H9 (cell line): ENCODE results near the gene FAM193B. TPM values are rescaled to one million over a fixed set of nuclear protein-coding genes. Genes with fewer than 3 reads are reported as not detected.

Experiments
- DNase-seq: peaks from one replicate; pipeline ENCODE4 v3.0.0-alpha.2; 2017
- H2AFZ ChIP-seq: one replicate; pipeline ENCODE4 v1.6.1; 2013; ENCODE audit warnings: mild to moderate bottlenecking, low read length, control low read depth, moderate library complexity
- H2AK5ac ChIP-seq: 2 replicates; pipeline ENCODE4 v1.6.1; 2013; ENCODE audit warnings: low read length, control low read depth, mixed read lengths; ENCODE audit not compliant: insufficient read length
- H2BK120ac ChIP-seq: one replicate; pipeline ENCODE4 v1.6.1; 2013; ENCODE audit warnings: low read depth, mild to moderate bottlenecking, low read length, control low read depth, inconsistent platforms; ENCODE audit not compliant: poor library complexity, severe bottlenecking
- H2BK12ac ChIP-seq: 2 replicates; pipeline ENCODE4 v1.6.1; 2013; ENCODE audit warnings: low read length, control low read depth, mixed read lengths, low read depth; ENCODE audit not compliant: insufficient read length
- H2BK15ac ChIP-seq: 2 replicates; pipeline ENCODE4 v1.6.1; 2013; ENCODE audit warnings: low read depth, low read length, control low read depth
- H2BK20ac ChIP-seq: one replicate; pipeline ENCODE4 v1.6.1; 2013; ENCODE audit warnings: low read depth, mild to moderate bottlenecking, low read length, control low read depth, inconsistent platforms; ENCODE audit not compliant: poor library complexity, severe bottlenecking
- H2BK5ac ChIP-seq: 2 replicates; pipeline ENCODE4 v1.6.1; 2013; ENCODE audit warnings: low read length, control low read depth, mixed read lengths; ENCODE audit not compliant: insufficient read length
- H3K14ac ChIP-seq: 2 replicates; pipeline ENCODE4 v1.6.1; 2013; ENCODE audit warnings: low read length, control low read depth; ENCODE audit not compliant: insufficient read depth
- H3K18ac ChIP-seq: 2 replicates; pipeline ENCODE4 v1.6.1; 2013; ENCODE audit warnings: low read depth, mild to moderate bottlenecking, mixed read lengths, low read length, control low read depth; ENCODE audit not compliant: insufficient read length
- H3K23ac ChIP-seq: 2 replicates; pipeline ENCODE4 v1.6.1; 2013; ENCODE audit warnings: low read length, control low read depth, mixed read lengths, low read depth; ENCODE audit not compliant: insufficient read length
- H3K23me2 ChIP-seq: 2 replicates; pipeline ENCODE4 v1.6.1; 2013; ENCODE audit warnings: low read depth, mild to moderate bottlenecking, mixed read lengths, low read length, control low read depth; ENCODE audit not compliant: insufficient read length, poor library complexity, severe bottlenecking
- H3K27ac ChIP-seq: 2 replicates; pipeline ENCODE4 v1.5.1; 2013; ENCODE audit warnings: low read length, control low read depth, mixed read lengths, low read depth; ENCODE audit not compliant: insufficient read length
- H3K27me3 ChIP-seq: 2 replicates; pipeline ENCODE4 v1.6.1; 2013; ENCODE audit warnings: low read length, control low read depth, inconsistent platforms; ENCODE audit not compliant: insufficient read depth
- H3K4ac ChIP-seq: 2 replicates; pipeline ENCODE4 v1.6.1; 2013; ENCODE audit warnings: low read depth, mild to moderate bottlenecking, control low read depth, inconsistent platforms, low read length, moderate library complexity
- H3K4me1 ChIP-seq: 2 replicates; pipeline ENCODE4 v1.6.1; 2013; ENCODE audit warnings: low read length, control low read depth, inconsistent platforms; ENCODE audit not compliant: insufficient read depth
- H3K4me2 ChIP-seq: 2 replicates; pipeline ENCODE4 v1.6.1; 2013; ENCODE audit warnings: low read length, control low read depth, mixed read lengths; ENCODE audit not compliant: insufficient read length, insufficient read depth
- H3K56ac ChIP-seq: 2 replicates; pipeline ENCODE4 v1.6.1; 2013; ENCODE audit warnings: low read depth, mild to moderate bottlenecking, mixed read lengths, low read length, control low read depth; ENCODE audit not compliant: insufficient read length
- H3K79me1 ChIP-seq: 2 replicates; pipeline ENCODE4 v1.6.1; 2013; ENCODE audit warnings: low read depth, mild to moderate bottlenecking, moderate library complexity, low read length, control low read depth, inconsistent platforms; ENCODE audit not compliant: insufficient read depth, poor library complexity, severe bottlenecking
- H3K79me2 ChIP-seq: 2 replicates; pipeline ENCODE4 v1.6.1; 2013; ENCODE audit warnings: low read length, control low read depth, inconsistent platforms; ENCODE audit not compliant: insufficient read depth
- H3K9ac ChIP-seq: 2 replicates; pipeline ENCODE4 v1.6.1; 2013; ENCODE audit warnings: low read length, control low read depth, mixed read lengths; ENCODE audit not compliant: insufficient read length; ENCODE audit errors: extremely low read depth
- H3K9me3 ChIP-seq: one replicate; pipeline ENCODE4 v1.6.1; 2013; ENCODE audit warnings: low read depth, low read length, inconsistent platforms; ENCODE audit not compliant: control insufficient read depth
- H3T11ph ChIP-seq: one replicate; pipeline ENCODE4 v1.6.1; 2013; ENCODE audit warnings: mild to moderate bottlenecking, low read length, control low read depth, inconsistent platforms
- H4K20me1 ChIP-seq: one replicate; pipeline ENCODE4 v1.6.1; 2013; ENCODE audit not compliant: control insufficient read depth, insufficient read length, insufficient read depth
- H4K5ac ChIP-seq: 2 replicates; pipeline ENCODE4 v1.6.1; 2013; ENCODE audit warnings: low read depth, mild to moderate bottlenecking, mixed read lengths, low read length, control low read depth; ENCODE audit not compliant: insufficient read length
- H4K8ac ChIP-seq: replicated peaks from 2 replicates; pipeline ENCODE4 v1.6.1; 2013; ENCODE audit warnings: low read length, control low read depth, mixed read lengths, low read depth; ENCODE audit not compliant: insufficient read length
- H4K91ac ChIP-seq: 2 replicates; pipeline ENCODE4 v1.6.1; 2013; ENCODE audit warnings: low read depth, mild to moderate bottlenecking, moderate library complexity, mixed read lengths, low read length, control low read depth; ENCODE audit not compliant: insufficient read length
- H3K27ac Mint-ChIP-seq, 3 experiments: 2 replicates in 2 of 3; 3 replicates in 1 of 3; pipeline ENCODE4 v1.8.0; 2020 to 2021; ENCODE audit warnings: mixed read lengths in 3 of 3, mild to moderate bottlenecking in 1 of 3, moderate library complexity in 1 of 3
- H3K27me3 Mint-ChIP-seq: 2 replicates; pipeline ENCODE4 v1.8.0; 2021; ENCODE audit warnings: low read depth, mild to moderate bottlenecking, moderate library complexity, mixed read lengths
- H3K36me3 Mint-ChIP-seq, 3 experiments: 2 replicates in 2 of 3; 3 replicates in 1 of 3; pipeline ENCODE4 v1.8.0; 2020 to 2021; ENCODE audit warnings: low read depth in 3 of 3, mixed read lengths in 3 of 3; ENCODE audit not compliant: insufficient read depth in 1 of 3
- H3K4me1 Mint-ChIP-seq, 2 experiments: 2 replicates each; pipeline ENCODE4 v1.8.0; 2020; ENCODE audit warnings: mixed read lengths in 2 of 2
- H3K4me3 Mint-ChIP-seq, 2 experiments: 2 replicates in 1 of 2; 3 replicates in 1 of 2; pipeline ENCODE4 v1.8.0; 2020 to 2021; ENCODE audit warnings: mild to moderate bottlenecking in 2 of 2, mixed read lengths in 2 of 2, moderate library complexity in 1 of 2
- H3K9me3 Mint-ChIP-seq, 2 experiments: 2 replicates in 1 of 2; 3 replicates in 1 of 2; pipeline ENCODE4 v1.8.0; 2020; ENCODE audit warnings: mild to moderate bottlenecking in 2 of 2, mixed read lengths in 2 of 2, moderate library complexity in 1 of 2
- CTCF ChIP-seq: fragments of 200-600 bp; sonication (generic); conservative IDR thresholded peaks from 3 replicates; pipeline ENCODE4 v1.8.0; 2021; ENCODE audit warnings: antibody characterized with exemption, mild to moderate bottlenecking
- WGBS: extraction: QIAGEN DNeasy Blood & Tissue Kit; methylation state at CpG from one replicate; pipeline ENCODE4 v1.1.7; 2013; ENCODE audit warnings: missing lambda C conversion rate, low lambda C conversion rate, mixed read lengths; ENCODE audit not compliant: insufficient read length; ENCODE audit errors: extremely low coverage; 5-methylcytosine and 5-hydroxymethylcytosine counted together
- total RNA-seq: library from RNA; stranded (reverse); gene quantifications from 2 replicates; pipeline ENCODE4 v1.2.1, GENCODE V29; 2021

Gene FAM193B
- total RNA-seq, 1 experiment from 2014 or later = 71.5 TPM

- no peak for DNase-seq
- Histone ChIP-seq H2BK20ac (no peak overlapping the region), H3K4ac (no peak overlapping the region), H4K5ac (no peak overlapping the region), H3K79me1 (no peaks in the 10 kb centered on the region), H3K9ac (no peak overlapping the region), H2BK5ac (no peak overlapping the region), H3K23ac (no peak overlapping the region), H2AFZ (no peak overlapping the region), H4K20me1 (no peaks in the 10 kb centered on the region), H3K27ac (no peak overlapping the region), H2AK5ac (no peak overlapping the region), H3K14ac (no peak overlapping the region; the same call in 1 of the 2 replicates), H3K4me2 (no peak overlapping the region), H2BK120ac (no peak overlapping the region), H3K9me3 (no peaks in the 10 kb centered on the region), H4K8ac (no peak overlapping the region), H3T11ph (no peak overlapping the region), H3K4me1 (no peaks in the 10 kb centered on the region), H3K56ac (no peak overlapping the region), H3K79me2 (no peaks in the 10 kb centered on the region), H2BK15ac (no peak overlapping the region), H4K91ac (no peak overlapping the region), H3K27me3 (no peaks in the 10 kb centered on the region), H3K18ac (no peak overlapping the region), H3K23me2 (no peaks in the 10 kb centered on the region), H2BK12ac (no peak overlapping the region)
- WGBS = no CpG with 5 or more reads among the region's 19 CpGs
- Mint-ChIP-seq H3K27ac (no peak overlapping the region), H3K36me3 (peaks cover 22 to 48% (median 47%) of the 10 kb centered on the region in 3 experiments; a peak in 6 of 7 replicates), H3K27me3 (no peaks in the 10 kb centered on the region), H3K4me3 (no peak overlapping the region), H3K9me3 (no peaks in the 10 kb centered on the region; a peak in 1 of 5 replicates), H3K4me1 (no peaks in the 10 kb centered on the region)
- no peak for TF ChIP-seq CTCF
Observed at GRCh38 chr5:177523711-177524538, 30.4 kb downstream of the FAM193B start.
